ENCODE measurements around the gene HAAO.

Gene HAAO

DNA sequence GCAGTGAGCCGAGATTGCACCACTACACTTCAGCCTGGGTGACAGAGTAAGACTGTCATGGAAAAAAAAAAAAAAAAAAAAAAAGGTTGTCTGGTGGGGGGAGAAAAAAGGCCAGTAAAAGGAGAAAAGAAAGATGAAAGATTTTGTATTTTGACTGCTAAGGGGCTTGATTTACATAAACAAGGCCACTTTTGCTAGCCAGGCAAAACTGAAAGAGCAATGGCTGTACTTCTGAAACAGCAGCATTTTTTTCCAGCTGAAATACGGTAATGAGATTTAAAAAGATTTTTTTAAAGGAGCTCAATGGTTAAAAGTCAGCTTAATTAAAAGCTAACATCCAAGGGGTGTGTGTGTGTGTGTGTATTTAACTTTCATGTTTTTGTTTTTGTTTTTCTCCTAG lies 17.2 kb downstream of the HAAO start:
- TF ChIP-seq EGR1 (IDR thresholded peaks at IDR 0.05) (no peak), TEAD4 (IDR thresholded peaks at IDR 0.05) (no peak), CEBPB (IDR thresholded peaks at IDR 0.05) (no peak), RAD21 (IDR thresholded peaks at IDR 0.05; ENCODE audit: low read depth) (no peak), FOXM1 (IDR thresholded peaks at IDR 0.05; ENCODE audit: borderline replicate concordance, low read depth) (no peak)

DNA sequence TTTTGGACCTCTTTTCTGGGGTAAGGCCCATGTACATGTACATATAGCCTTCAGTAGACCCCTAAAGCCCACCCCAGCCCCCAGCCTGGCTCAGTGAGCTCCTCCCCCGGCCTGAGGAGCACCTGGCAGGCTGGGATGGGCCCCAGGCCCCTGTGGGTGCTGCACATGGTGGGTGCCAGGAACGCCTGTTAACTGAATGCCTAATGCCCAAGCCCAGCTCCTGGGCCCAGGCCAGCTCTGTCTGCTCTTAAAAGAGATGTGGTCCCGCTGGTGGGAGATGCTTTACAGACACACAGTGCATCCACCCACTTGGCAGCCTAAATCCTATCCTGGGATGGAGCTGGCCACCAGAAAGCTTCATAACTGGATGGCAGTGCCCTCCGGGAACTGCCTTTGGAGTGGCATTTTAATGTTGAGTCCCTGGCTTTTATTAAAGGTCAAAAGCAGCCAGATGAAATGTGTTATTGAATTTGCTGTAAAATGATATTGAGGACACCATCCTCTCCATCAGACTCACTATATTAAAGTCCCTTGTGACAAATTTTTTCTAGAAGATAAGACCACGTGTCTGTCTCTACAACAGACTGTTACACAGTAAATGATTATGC lies 20.7 kb downstream of the HAAO start:
- TF ChIP-seq TAF1 (IDR thresholded peaks at IDR 0.05; ENCODE audit: low read depth) (no peak), FOXM1 (IDR thresholded peaks at IDR 0.05; ENCODE audit: borderline replicate concordance, low read depth) (no peak)

DNA sequence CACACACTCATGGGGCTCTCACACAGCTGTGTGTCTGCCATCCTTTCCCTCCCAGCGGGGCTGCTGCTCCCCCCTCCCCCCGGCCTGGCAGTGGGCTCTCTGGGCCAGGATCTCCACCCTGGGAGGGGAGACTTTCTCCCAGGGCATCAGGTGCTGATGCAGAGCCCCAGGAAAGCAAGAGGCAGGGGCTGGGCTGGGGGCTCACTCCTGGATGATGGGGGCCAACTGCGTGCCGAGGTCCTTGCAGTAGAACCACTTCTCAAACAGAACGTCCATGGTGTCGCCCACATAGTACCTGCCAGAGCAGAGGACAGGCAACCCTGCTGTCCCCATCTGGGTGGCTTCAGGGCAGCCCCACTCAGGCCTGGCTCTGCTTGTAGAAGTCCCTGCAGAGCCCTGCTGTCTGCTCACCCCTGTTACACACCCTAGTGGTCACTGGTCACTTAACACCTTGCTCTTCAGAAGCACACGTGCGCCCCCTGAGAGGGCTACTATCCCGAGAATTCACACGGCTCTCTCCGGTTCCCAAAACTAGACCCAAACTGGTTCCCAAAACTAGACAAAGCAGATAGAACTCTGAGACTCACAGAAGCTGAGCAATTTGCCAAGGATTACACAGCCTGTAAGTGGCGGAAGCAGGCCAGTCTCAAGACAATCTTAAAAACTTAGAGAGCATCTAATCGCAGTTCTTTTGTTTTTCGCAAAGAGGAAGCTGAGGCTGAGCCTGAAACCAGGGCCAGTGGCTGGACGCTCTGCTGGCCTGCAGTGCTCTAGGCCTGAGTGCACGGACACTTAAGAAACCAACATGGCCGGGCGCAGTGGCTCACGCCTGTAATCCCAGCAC lies 21.9 kb downstream of the HAAO start:
- TF ChIP-seq NFIC (IDR thresholded peaks at IDR 0.05) (no peak), RAD21 (IDR thresholded peaks at IDR 0.05; ENCODE audit: low read depth) (peak; percentile 64)

- no peak for TF ChIP-seq RAD21 (IDR thresholded peaks at IDR 0.05; ENCODE audit: low read depth)
- no peak for TF ChIP-seq EP300 (IDR thresholded peaks at IDR 0.05; ENCODE audit: borderline replicate concordance)
- no peak for TF ChIP-seq CREB1 (IDR thresholded peaks at IDR 0.05; ENCODE audit: low read depth)
- no peak for TF ChIP-seq REST (IDR thresholded peaks at IDR 0.05; ENCODE audit: low read depth)
- TF ChIP-seq ZBTB7A (IDR thresholded peaks at IDR 0.05; ENCODE audit: low read depth): no peak
- TF ChIP-seq, protein P1, sequence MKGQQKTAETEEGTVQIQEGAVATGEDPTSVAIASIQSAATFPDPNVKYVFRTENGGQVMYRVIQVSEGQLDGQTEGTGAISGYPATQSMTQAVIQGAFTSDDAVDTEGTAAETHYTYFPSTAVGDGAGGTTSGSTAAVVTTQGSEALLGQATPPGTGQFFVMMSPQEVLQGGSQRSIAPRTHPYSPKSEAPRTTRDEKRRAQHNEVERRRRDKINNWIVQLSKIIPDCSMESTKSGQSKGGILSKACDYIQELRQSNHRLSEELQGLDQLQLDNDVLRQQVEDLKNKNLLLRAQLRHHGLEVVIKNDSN (IDR thresholded peaks at IDR 0.05): no peak
- TF ChIP-seq TEAD4 (IDR thresholded peaks at IDR 0.05): no peak
- no peak for TF ChIP-seq FOXM1 (IDR thresholded peaks at IDR 0.05; ENCODE audit: borderline replicate concordance, low read depth)
- TF ChIP-seq EGR1 (IDR thresholded peaks at IDR 0.05): no peak
- TF ChIP-seq, protein P2, sequence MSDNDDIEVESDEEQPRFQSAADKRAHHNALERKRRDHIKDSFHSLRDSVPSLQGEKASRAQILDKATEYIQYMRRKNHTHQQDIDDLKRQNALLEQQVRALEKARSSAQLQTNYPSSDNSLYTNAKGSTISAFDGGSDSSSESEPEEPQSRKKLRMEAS (IDR thresholded peaks at IDR 0.05): no peak
- TF ChIP-seq TCF12 (IDR thresholded peaks at IDR 0.05; ENCODE audit: low read depth): no peak
- no peak for TF ChIP-seq YY1 (IDR thresholded peaks at IDR 0.05; ENCODE audit: low read depth)
- no peak for TF ChIP-seq CEBPB (IDR thresholded peaks at IDR 0.05)
- no peak for TF ChIP-seq TAF1 (IDR thresholded peaks at IDR 0.05; ENCODE audit: low read depth)
- no peak for TF ChIP-seq NFIC (IDR thresholded peaks at IDR 0.05)
Measured at GRCh38 chr2:42769583-42770287, 22.6 kb downstream of the HAAO start.

- no peak for TF ChIP-seq CREB1 (IDR thresholded peaks at IDR 0.05; ENCODE audit: low read depth)
- no peak for TF ChIP-seq NFIC (IDR thresholded peaks at IDR 0.05)
- no peak for TF ChIP-seq TEAD4 (IDR thresholded peaks at IDR 0.05)
- TF ChIP-seq ZBTB7A (IDR thresholded peaks at IDR 0.05; ENCODE audit: low read depth): no peak
- no peak for TF ChIP-seq CEBPB (IDR thresholded peaks at IDR 0.05)
- TF ChIP-seq REST (IDR thresholded peaks at IDR 0.05; ENCODE audit: low read depth): no peak
- TF ChIP-seq RAD21 (IDR thresholded peaks at IDR 0.05; ENCODE audit: low read depth): no peak
- no peak for TF ChIP-seq YY1 (IDR thresholded peaks at IDR 0.05; ENCODE audit: low read depth)
- no peak for TF ChIP-seq TAF1 (IDR thresholded peaks at IDR 0.05; ENCODE audit: low read depth)
- TF ChIP-seq, protein P1 (IDR thresholded peaks at IDR 0.05): no peak
- no peak for TF ChIP-seq FOXM1 (IDR thresholded peaks at IDR 0.05; ENCODE audit: borderline replicate concordance, low read depth)
- TF ChIP-seq TCF12 (IDR thresholded peaks at IDR 0.05; ENCODE audit: low read depth): no peak
- no peak for TF ChIP-seq EGR1 (IDR thresholded peaks at IDR 0.05)
- TF ChIP-seq, protein P2 (IDR thresholded peaks at IDR 0.05): no peak
- TF ChIP-seq EP300 (IDR thresholded peaks at IDR 0.05; ENCODE audit: borderline replicate concordance): no peak
Measured at GRCh38 chr2:42768706-42769256, 23.6 kb downstream of the HAAO start.
